Keratinocyte (primary cell): ENCODE results near the gene KRTAP10-4. TPM values are rescaled to one million over a fixed set of nuclear protein-coding genes. Genes with fewer than 3 reads are reported as not detected.
"Not testable (repeated sequence)": the region's sequence is repeated elsewhere in the genome, so short reads cannot be mapped to it uniquely, and the experiment has no call there.

Source experiments
- DNase-seq: peaks from one replicate; pipeline ENCODE4 v3.0.0-alpha.2; 2011; ENCODE audit warnings: low read depth, missing footprints, low spot score
- FAIRE-seq: peaks from 2 replicates; lab custom pipeline; 2011; peaks lifted over from hg19 to GRCh38; lab: Jason Lieb, UNC
- H2AFZ ChIP-seq: 2 replicates; pipeline ENCODE4 v1.6.0; 2012; ENCODE audit warnings: low read length, control low read depth, inconsistent platforms; ENCODE audit not compliant: control insufficient read depth
- H3K27ac ChIP-seq: 2 replicates; pipeline ENCODE4 v1.5.1; 2011; ENCODE audit warnings: low read length; ENCODE audit not compliant: control insufficient read depth, insufficient read depth
- H3K27me3 ChIP-seq: 3 replicates; pipeline ENCODE4 v1.6.0; 2011; ENCODE audit warnings: low read length; ENCODE audit not compliant: control insufficient read depth, insufficient read depth; ENCODE audit errors: extremely low read depth
- H3K36me3 ChIP-seq, 2 experiments: 2 replicates in 1 of 2; 3 replicates in 1 of 2; pipeline ENCODE4 v1.5.1; 2011; ENCODE audit warnings: low read length in 2 of 2, mild to moderate bottlenecking in 1 of 2; ENCODE audit not compliant: control insufficient read depth in 2 of 2, insufficient read depth in 2 of 2; ENCODE audit errors: extremely low read depth in 1 of 2
- H3K4me1 ChIP-seq: 3 replicates; pipeline ENCODE4 v1.5.1; 2011; ENCODE audit warnings: low read length; ENCODE audit not compliant: control insufficient read depth, insufficient read depth; ENCODE audit errors: extremely low read depth
- H3K4me2 ChIP-seq: 3 replicates; pipeline ENCODE4 v1.6.0; 2011; ENCODE audit warnings: low read depth, low read length; ENCODE audit not compliant: control insufficient read depth, insufficient read depth; ENCODE audit errors: extremely low read depth
- H3K4me3 ChIP-seq, 3 experiments: fragments of 200-600 bp in 1 of 3; sonication (generic) in 1 of 3; 2 replicates in 2 of 3; 3 replicates in 1 of 3; pipeline ENCODE4 v1.5.1; 2011 to 2016; ENCODE audit warnings: low read length in 3 of 3, mild to moderate bottlenecking in 3 of 3, control low read depth in 2 of 3, inconsistent platforms in 1 of 3, low read depth in 1 of 3, mixed read lengths in 1 of 3, mixed run types in 1 of 3, moderate library complexity in 1 of 3; ENCODE audit not compliant: control insufficient read depth in 2 of 3, insufficient read depth in 2 of 3; ENCODE audit errors: extremely low read depth in 1 of 3
- H3K79me2 ChIP-seq: 2 replicates; pipeline ENCODE4 v1.6.0; 2012; ENCODE audit warnings: low read length; ENCODE audit not compliant: control insufficient read depth, insufficient read depth
- H3K9ac ChIP-seq: 3 replicates; pipeline ENCODE4 v1.6.0; 2011; ENCODE audit warnings: low read length; ENCODE audit not compliant: control insufficient read depth, insufficient read depth; ENCODE audit errors: extremely low read depth
- H3K9me1 ChIP-seq: 3 replicates; pipeline ENCODE4 v1.6.0; 2011; ENCODE audit warnings: low read length; ENCODE audit not compliant: control insufficient read depth, insufficient read depth; ENCODE audit errors: extremely low read depth
- H3K9me3 ChIP-seq: 2 replicates; pipeline ENCODE4 v1.5.1; 2012; ENCODE audit warnings: low read depth, low read length; ENCODE audit not compliant: control insufficient read depth
- H4K20me1 ChIP-seq: 3 replicates; pipeline ENCODE4 v1.6.0; 2011; ENCODE audit warnings: low read length; ENCODE audit not compliant: control insufficient read depth, insufficient read depth; ENCODE audit errors: extremely low read depth
- CTCF ChIP-seq, 3 experiments: IDR thresholded peaks in 1 of 3; conservative IDR thresholded peaks in 1 of 3; optimal IDR thresholded peaks in 1 of 3; 2 replicates in 2 of 3; 3 replicates in 1 of 3; pipeline versions ENCODE3 to v1.5.1; 2011; ENCODE audit warnings: low read length in 3 of 3, mild to moderate bottlenecking in 3 of 3, moderate library complexity in 2 of 3, control low read depth in 1 of 3, inconsistent platforms in 1 of 3; ENCODE audit not compliant: insufficient read depth in 2 of 3; ENCODE audit errors: extremely low read depth in 1 of 3
- EZH2 ChIP-seq: IDR thresholded peaks from one replicate; pipeline ENCODE4 v1.6.1; 2012; ENCODE audit warnings: inconsistent platforms, mild to moderate bottlenecking, low read length, moderate library complexity
- dilution Hi-C: fragments of 300-500 bp; cut with MboI; formaldehyde crosslinking; loops from one replicate; pipeline ENCODE4 v1.7.0; 2020; ENCODE audit warnings: low sequenced_read_pairs; ENCODE audit not compliant: extremely low pct_ligation_motif_present
- polyA plus RNA-seq, 5 experiments: library from polyadenylated mRNA; depleted of rRNA in 3 of 5; stranded (reverse) in 3 of 5; stranded (forward) in 1 of 5; unstranded in 1 of 5; fragments of >200 nt; gene quantifications; 1 replicate in 1 of 5; 2 replicates in 3 of 5; 3 replicates in 1 of 5; pipeline versions ENCODE4 v1.2.1 to v1.2.3, GENCODE V29; 2011 to 2012; ENCODE audit warnings: missing spikeins in 2 of 5, low read depth in 1 of 5, low replicate concordance in 1 of 5

The KRTAP10-4 gene
- polyA plus RNA-seq, 1 donor (not counting 4 experiments of a cell fraction or from before 2014, with no cell fraction given): not detected

DNA sequence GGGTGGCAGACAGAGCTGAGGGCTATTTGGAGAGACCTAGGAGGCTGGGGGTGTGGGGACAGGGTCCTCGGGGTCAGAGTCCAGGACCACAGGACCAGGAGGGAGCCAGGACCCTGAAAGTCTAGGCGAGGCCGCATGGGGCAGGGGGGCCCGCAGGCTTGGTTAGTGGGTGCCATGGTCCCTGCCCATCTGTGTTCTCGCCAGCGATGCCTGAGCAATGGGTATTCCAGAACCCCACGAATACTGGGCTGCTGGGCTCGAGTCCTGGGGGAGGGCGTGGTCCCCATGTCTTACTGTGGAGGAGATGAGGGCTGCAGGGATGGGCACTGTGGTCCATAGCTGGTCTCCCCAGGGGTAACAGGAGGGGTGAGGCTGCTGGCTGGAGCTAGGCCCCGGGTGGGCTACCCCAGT is 16.8 kb downstream of the KRTAP10-4 start:
- Histone ChIP-seq H4K20me1 (no peaks in the 10 kb centered on the region), H3K27me3 (no peaks in the 10 kb centered on the region), H2AFZ (no peak overlapping the region), H3K9ac (no peak overlapping the region), H3K36me3 (no peaks in the 10 kb centered on the region), H3K4me3 (no peak overlapping the region), H3K4me1 (peaks cover 5% of the 10 kb centered on the region), H3K4me2 (no peak overlapping the region), H3K79me2 (no peaks in the 10 kb centered on the region), H3K27ac (no peak overlapping the region), H3K9me3 (no peaks in the 10 kb centered on the region), H3K9me1 (no peaks in the 10 kb centered on the region)
- FAIRE-seq (no peak), DNase-seq (no peak)
- no peak for TF ChIP-seq EZH2
- no peak for TF ChIP-seq CTCF (optimal IDR thresholded peaks at IDR 0.05 in 1 of 3, IDR thresholded peaks at IDR 0.05 in 1 of 3, conservative IDR thresholded peaks at IDR 0.05 in 1 of 3; ENCODE audit: extremely low read depth in 1 of 3, insufficient read depth in 2 of 3, low read length in 3 of 3)
- dilution Hi-C loops: no loop called here

GRCh38 chr21:44590897-44591800 is 17.6 kb downstream of the KRTAP10-4 start:
- H2AFZ ChIP-seq, H3K9me3 ChIP-seq, H3K4me3 ChIP-seq, DNase-seq, H3K9ac ChIP-seq, H3K4me1 ChIP-seq, H3K27ac ChIP-seq, H3K27me3 ChIP-seq, H3K9me1 ChIP-seq, H3K36me3 ChIP-seq, dilution Hi-C loops, H4K20me1 ChIP-seq, FAIRE-seq, H3K4me2 ChIP-seq, H3K79me2 ChIP-seq: not testable (repeated sequence)

GRCh38 chr21:44591801-44592130 is 18.2 kb downstream of the KRTAP10-4 start:
- H3K9ac ChIP-seq, DNase-seq, H3K27me3 ChIP-seq, H3K9me1 ChIP-seq, H3K4me2 ChIP-seq, H2AFZ ChIP-seq, H3K36me3 ChIP-seq, H3K79me2 ChIP-seq, H3K9me3 ChIP-seq, H3K27ac ChIP-seq, H4K20me1 ChIP-seq, H3K4me1 ChIP-seq, dilution Hi-C loops, FAIRE-seq, H3K4me3 ChIP-seq: not testable (repeated sequence)
